Neural progenitor cell (in vitro differentiated cells): Measurements from ENCODE around the gene TFPI. TPM values are rescaled to one million over a fixed set of nuclear protein-coding genes. Genes with fewer than 3 reads are reported as not detected.

Experiments
- DNase-seq: peaks from one replicate; pipeline ENCODE4 v3.0.0-alpha.2; 2016; ENCODE audit warnings: low spot score
- H2AFZ ChIP-seq: fragments of 200-600 bp; sonication (generic); replicated peaks from 2 replicates; pipeline ENCODE4 v1.6.1; 2016; ENCODE audit warnings: antibody characterized with exemption
- H3F3A ChIP-seq: fragments of 200-600 bp; sonication (generic); 2 replicates; pipeline ENCODE4 v1.6.1; 2016; ENCODE audit warnings: antibody characterized with exemption, low read depth
- H3K27ac ChIP-seq: fragments of 200-600 bp; sonication (generic); 2 replicates; pipeline ENCODE4 v1.5.1; 2016; ENCODE audit warnings: mild to moderate bottlenecking
- H3K27me3 ChIP-seq: fragments of 200-600 bp; sonication (generic); 2 replicates; pipeline ENCODE4 v1.6.1; 2016; ENCODE audit warnings: mild to moderate bottlenecking, moderate library complexity
- H3K36me3 ChIP-seq: fragments of 200-600 bp; sonication (generic); 2 replicates; pipeline ENCODE4 v1.5.1; 2016
- H3K4me1 ChIP-seq: fragments of 200-600 bp; sonication (generic); 2 replicates; pipeline ENCODE4 v1.6.1; 2016; ENCODE audit warnings: mixed run types
- H3K4me2 ChIP-seq: fragments of 200-600 bp; sonication (generic); 2 replicates; pipeline ENCODE4 v1.6.1; 2016
- H3K4me3 ChIP-seq: fragments of 200-600 bp; sonication (generic); 2 replicates; pipeline ENCODE4 v1.5.1; 2016
- H3K79me2 ChIP-seq: fragments of 200-600 bp; sonication (generic); 2 replicates; pipeline ENCODE4 v1.6.1; 2016; ENCODE audit warnings: low read depth
- H3K9ac ChIP-seq: fragments of 200-600 bp; sonication (generic); 2 replicates; pipeline ENCODE4 v1.6.1; 2016
- H3K9me3 ChIP-seq: fragments of 200-600 bp; sonication (generic); 2 replicates; pipeline ENCODE4 v1.5.1; 2016; ENCODE audit warnings: low read depth
- H4K20me1 ChIP-seq: fragments of 200-600 bp; sonication (generic); 2 replicates; pipeline ENCODE4 v1.6.1; 2016; ENCODE audit warnings: low read depth
- H3K27ac Mint-ChIP-seq: 3 replicates; pipeline ENCODE4 v1.8.0; 2021; ENCODE audit warnings: mixed read lengths
- H3K27me3 Mint-ChIP-seq: 2 replicates; pipeline ENCODE4 v1.8.0; 2022; ENCODE audit warnings: low read depth, mild to moderate bottlenecking, inconsistent platforms, moderate library complexity, mixed read lengths; ENCODE audit not compliant: insufficient read depth
- H3K36me3 Mint-ChIP-seq: 3 replicates; pipeline ENCODE4 v1.8.0; 2021; ENCODE audit warnings: mixed read lengths
- H3K4me1 Mint-ChIP-seq: 3 replicates; pipeline ENCODE4 v1.8.0; 2021; ENCODE audit warnings: mixed read lengths
- H3K4me3 Mint-ChIP-seq: 3 replicates; pipeline ENCODE4 v1.8.0; 2021; ENCODE audit warnings: mild to moderate bottlenecking, moderate library complexity, mixed read lengths
- H3K9me3 Mint-ChIP-seq: 3 replicates; pipeline ENCODE4 v1.8.0; 2020; ENCODE audit warnings: mixed read lengths
- CTCF ChIP-seq: fragments of 200-600 bp; sonication (generic); IDR thresholded peaks from 2 replicates; pipeline ENCODE4 v1.5.1; 2017; ENCODE audit warnings: antibody characterized with exemption, mild to moderate bottlenecking
- EZH2 ChIP-seq: fragments of 200-600 bp; sonication (generic); IDR thresholded peaks from 2 replicates; pipeline ENCODE4 v1.6.1; 2017; ENCODE audit warnings: antibody characterized with exemption, mild to moderate bottlenecking, moderate library complexity
- EZH2phosphoT487 ChIP-seq: fragments of 200-600 bp; sonication (generic); IDR thresholded peaks from 2 replicates; pipeline ENCODE4 v1.6.1; 2017; ENCODE audit warnings: antibody characterized with exemption
- total RNA-seq: library from RNA; depleted of rRNA; stranded (reverse); fragments of >200 nt; gene quantifications from 2 replicates; pipeline ENCODE4 v1.2.3, GENCODE V29; 2015; ENCODE audit warnings: low replicate concordance

Gene TFPI
- total RNA-seq, 1 donor from 2014 or later: 16.6 TPM

- TF ChIP-seq EZH2phosphoT487 (no peak), CTCF (no peak), EZH2 (no peak)
- Histone ChIP-seq H3K9ac (no peak overlapping the region), H3K4me1 (peaks cover 3% of the 10 kb centered on the region), H3K9me3 (no peaks in the 10 kb centered on the region), H3K79me2 (no peaks in the 10 kb centered on the region), H2AFZ (no peak overlapping the region), H3F3A (peaks cover 5% of the 10 kb centered on the region), H4K20me1 (no peaks in the 10 kb centered on the region), H3K27ac (no peak overlapping the region), H3K27me3 (no peaks in the 10 kb centered on the region), H3K4me2 (no peak overlapping the region), H3K36me3 (no peaks in the 10 kb centered on the region), H3K4me3 (no peak overlapping the region)
- Mint-ChIP-seq H3K27me3 (no peaks in the 10 kb centered on the region), H3K4me1 (no peaks in the 10 kb centered on the region), H3K4me3 (no peak overlapping the region), H3K9me3 (peaks cover 4% of the 10 kb centered on the region), H3K36me3 (no peaks in the 10 kb centered on the region), H3K27ac (no peak overlapping the region)
- DNase-seq: no peak
Measured at GRCh38 chr2:187593098-187593497, 38.9 kb upstream of the TFPI start.

GRCh38 chr2:187590175-187590574, 35.9 kb upstream of the TFPI start:
- Histone ChIP-seq H3K27ac (no peak overlapping the region), H3K4me2 (no peak overlapping the region), H3K27me3 (no peaks in the 10 kb centered on the region), H3K9ac (no peak overlapping the region), H4K20me1 (no peaks in the 10 kb centered on the region), H2AFZ (no peak overlapping the region), H3K4me1 (peaks cover 3% of the 10 kb centered on the region), H3K4me3 (no peak overlapping the region), H3K9me3 (no peaks in the 10 kb centered on the region), H3K36me3 (no peaks in the 10 kb centered on the region), H3K79me2 (no peaks in the 10 kb centered on the region), H3F3A (peaks cover 5% of the 10 kb centered on the region)
- H3K27ac Mint-ChIP-seq: no peak overlapping the region
- no peaks in the 10 kb centered on the region for H3K36me3 Mint-ChIP-seq
- no peaks in the 10 kb centered on the region for H3K27me3 Mint-ChIP-seq
- H3K4me1 Mint-ChIP-seq: no peaks in the 10 kb centered on the region
- H3K4me3 Mint-ChIP-seq: no peak overlapping the region
- no peak for DNase-seq
- TF ChIP-seq CTCF: no peak
- TF ChIP-seq EZH2phosphoT487: no peak
- TF ChIP-seq EZH2: no peak
- H3K9me3 Mint-ChIP-seq: peaks cover 4% of the 10 kb centered on the region

GRCh38 chr2:187586011-187586641, 31.9 kb upstream of the TFPI start:
- H3K36me3 Mint-ChIP-seq: no peaks in the 10 kb centered on the region
- Histone ChIP-seq H3K79me2 (no peaks in the 10 kb centered on the region), H3K36me3 (no peaks in the 10 kb centered on the region), H3K4me1 (peaks cover 3% of the 10 kb centered on the region), H3K4me3 (no peak overlapping the region), H3K9ac (no peak overlapping the region), H3F3A (peaks cover 5% of the 10 kb centered on the region), H4K20me1 (no peaks in the 10 kb centered on the region), H3K27me3 (no peaks in the 10 kb centered on the region), H2AFZ (no peak overlapping the region), H3K9me3 (no peaks in the 10 kb centered on the region), H3K4me2 (no peak overlapping the region), H3K27ac (no peak overlapping the region)
- no peak overlapping the region for H3K4me3 Mint-ChIP-seq
- H3K4me1 Mint-ChIP-seq: peaks cover 4% of the 10 kb centered on the region
- no peak for TF ChIP-seq EZH2phosphoT487
- TF ChIP-seq CTCF: no peak
- H3K9me3 Mint-ChIP-seq: no peaks in the 10 kb centered on the region
- no peaks in the 10 kb centered on the region for H3K27me3 Mint-ChIP-seq
- H3K27ac Mint-ChIP-seq: no peak overlapping the region
- DNase-seq: no peak
